K562 (cell line): ENCODE results near the gene FBXO17. TPM values are rescaled to one million over a fixed set of nuclear protein-coding genes. Genes with fewer than 3 reads are reported as not detected.
A peak's percentile ranks its signal among the peaks of the same experiment; 100 is the strongest.

ENCODE experiments used
- CEBPG ChIP-seq, 3 experiments: fragments of 200-800 bp in 1 of 3; sonication (Bioruptor generic) in 1 of 3; sonication (generic) in 1 of 3; formaldehyde crosslinking in 1 of 3; IDR thresholded peaks in 2 of 3; conservative IDR thresholded peaks in 1 of 3; 2 replicates each; pipeline versions ENCODE4 v1.6.1 to v1.8.0; 2016 to 2022; ENCODE audit warnings: missing compliant biosample characterization in 2 of 3, missing genetic modification characterization in 2 of 3, mild to moderate bottlenecking in 1 of 3, missing genetic modification reagents in 1 of 3
- CHCHD3 ChIP-seq: fragments of 250-450 bp; sonication (Bioruptor Pico); IDR thresholded peaks from 2 replicates; pipeline ENCODE4 v2.1.2; 2022; ENCODE audit warnings: mild to moderate bottlenecking
- COPS2 ChIP-seq: fragments of 450-650 bp; conservative IDR thresholded peaks from 2 replicates; pipeline ENCODE4 v1.6.1; 2016; ENCODE audit warnings: mild to moderate bottlenecking, moderate library complexity
- CREBBP ChIP-seq: IDR thresholded peaks from one replicate; pipeline ENCODE4 v1.6.1; 2012; ENCODE audit warnings: low read depth, mild to moderate bottlenecking, control low read depth, inconsistent platforms, low read length
- E2F6 ChIP-seq, 2 experiments: IDR thresholded peaks; 2 replicates each; pipeline ENCODE4 v1.6.1; 2011; ENCODE audit warnings: borderline replicate concordance in 1 of 2, control low read depth in 1 of 2, low read depth in 1 of 2, low read length in 1 of 2, mild to moderate bottlenecking in 1 of 2, mixed read lengths in 1 of 2, moderate library complexity in 1 of 2; ENCODE audit not compliant: insufficient read depth in 1 of 2, insufficient read length in 1 of 2, poor library complexity in 1 of 2, severe bottlenecking in 1 of 2; ENCODE audit errors: extremely low read depth in 1 of 2
- FOS ChIP-seq: IDR thresholded peaks from 3 replicates; pipeline ENCODE4 v1.6.1; 2011; ENCODE audit not compliant: insufficient read length; ENCODE audit errors: extremely low read depth
- HDAC6 ChIP-seq: IDR thresholded peaks from 2 replicates; pipeline ENCODE4 v1.6.1; 2012; ENCODE audit warnings: low read depth, mild to moderate bottlenecking, control low read depth, inconsistent platforms, low read length, moderate library complexity
- ILK ChIP-seq: fragments of 450-650 bp; IDR thresholded peaks from 2 replicates; pipeline ENCODE4 v1.6.1; 2016; ENCODE audit warnings: missing genetic modification characterization, low read depth, mild to moderate bottlenecking, missing compliant biosample characterization, moderate library complexity, borderline replicate concordance
- IRF2 ChIP-seq: sonication (generic); formaldehyde crosslinking; IDR thresholded peaks from 2 replicates; pipeline ENCODE4 v1.8.1; 2022; ENCODE audit warnings: mild to moderate bottlenecking, missing genetic modification reagents
- RB1 ChIP-seq: fragments of 450-650 bp; IDR thresholded peaks from 2 replicates; pipeline ENCODE4 v1.6.1; 2017; ENCODE audit warnings: low read depth, mild to moderate bottlenecking
- RFX1 ChIP-seq: fragments of 450-650 bp; IDR thresholded peaks from 2 replicates; pipeline ENCODE4 v1.6.1; 2016; ENCODE audit warnings: mild to moderate bottlenecking, moderate library complexity
- RFX5 ChIP-seq: IDR thresholded peaks from 2 replicates; pipeline ENCODE4 v1.6.1; 2011; ENCODE audit warnings: low read depth, mild to moderate bottlenecking, improper control_type of control experiment, low read length
- SIN3B ChIP-seq: fragments of 450-650 bp; IDR thresholded peaks from 2 replicates; pipeline ENCODE4 v1.6.1; 2017; ENCODE audit warnings: low read depth, mild to moderate bottlenecking, moderate library complexity
- SIX5 ChIP-seq, 2 experiments: IDR thresholded peaks; 2 replicates each; pipeline ENCODE4 v1.6.1; 2011; ENCODE audit warnings: low read length in 2 of 2, borderline replicate concordance in 1 of 2, low read depth in 1 of 2, mild to moderate bottlenecking in 1 of 2, moderate library complexity in 1 of 2; ENCODE audit not compliant: insufficient read depth in 1 of 2
- TAL1 ChIP-seq: fragments of 450-650 bp; IDR thresholded peaks from 2 replicates; pipeline ENCODE4 v1.6.1; 2016; ENCODE audit warnings: mild to moderate bottlenecking
- ZBTB7A ChIP-seq: IDR thresholded peaks from 2 replicates; pipeline ENCODE4 v1.6.1; 2011; ENCODE audit warnings: low read depth, mild to moderate bottlenecking, low read length, moderate library complexity, borderline replicate concordance; ENCODE audit not compliant: control insufficient read depth
- ZNF184 ChIP-seq: sonication (generic); formaldehyde crosslinking; IDR thresholded peaks from 2 replicates; pipeline ENCODE4 v1.5.0; 2020; ENCODE audit warnings: missing genetic modification reagents
- ZNF354B ChIP-seq: fragments of 250-450 bp; sonication (Bioruptor Pico); IDR thresholded peaks from 2 replicates; pipeline ENCODE4 v1.4.0; 2020
- ZNF707 ChIP-seq: fragments of 250-450 bp; sonication (Bioruptor Pico); conservative IDR thresholded peaks from 2 replicates; pipeline ENCODE4 v1.8.0; 2022; ENCODE audit warnings: inconsistent platforms, mild to moderate bottlenecking, moderate library complexity
- polyA plus RNA-seq, 8 experiments: library from polyadenylated mRNA; depleted of rRNA in 4 of 8; stranded (reverse) in 5 of 8; unstranded in 3 of 8; fragments of >200 nt; fragmentation: Nextera tagmentation in 2 of 8; fragmentation: Illumina TruSeq in 1 of 8; extraction: Ambion mirVana in 2 of 8; extraction: Trizol in 1 of 8; gene quantifications; 2 replicates each; pipeline versions ENCODE4 v1.2.1 to v1.2.3, GENCODE V29; 2011 to 2014; ENCODE audit warnings: inconsistent platforms in 1 of 8, missing spikeins in 1 of 8
- total RNA-seq, 7 experiments: library from RNA; depleted of rRNA in 6 of 7; stranded (reverse); fragments of >200 nt in 6 of 7; fragmentation: Illumina TruSeq in 2 of 7; extraction: Trizol in 2 of 7; gene quantifications; 2 replicates each; pipeline versions ENCODE4 v1.2.1 to v1.2.3, GENCODE V29; 2011 to 2021; ENCODE audit warnings: low replicate concordance in 1 of 7
- TF ChIP-seq, protein P1 (sequence below): fragments of 450-650 bp; IDR thresholded peaks from 2 replicates; pipeline ENCODE4 v1.7.0; 2016; ENCODE audit warnings: borderline replicate concordance
- TF ChIP-seq, protein P2 (sequence below): fragments of 250-450 bp; sonication (Bioruptor Pico); IDR thresholded peaks from 2 replicates; pipeline ENCODE4 v1.8.0; 2022; ENCODE audit warnings: inconsistent platforms, mild to moderate bottlenecking, moderate library complexity, borderline replicate concordance

The FBXO17 gene
- total and polyA plus RNA-seq, 9 of the 15 experiments (the other 6 are each of a cell fraction or from before 2014, with no cell fraction given), result 4.1 to 27.1 (median 19.0) TPM

- TF ChIP-seq, protein P1, sequence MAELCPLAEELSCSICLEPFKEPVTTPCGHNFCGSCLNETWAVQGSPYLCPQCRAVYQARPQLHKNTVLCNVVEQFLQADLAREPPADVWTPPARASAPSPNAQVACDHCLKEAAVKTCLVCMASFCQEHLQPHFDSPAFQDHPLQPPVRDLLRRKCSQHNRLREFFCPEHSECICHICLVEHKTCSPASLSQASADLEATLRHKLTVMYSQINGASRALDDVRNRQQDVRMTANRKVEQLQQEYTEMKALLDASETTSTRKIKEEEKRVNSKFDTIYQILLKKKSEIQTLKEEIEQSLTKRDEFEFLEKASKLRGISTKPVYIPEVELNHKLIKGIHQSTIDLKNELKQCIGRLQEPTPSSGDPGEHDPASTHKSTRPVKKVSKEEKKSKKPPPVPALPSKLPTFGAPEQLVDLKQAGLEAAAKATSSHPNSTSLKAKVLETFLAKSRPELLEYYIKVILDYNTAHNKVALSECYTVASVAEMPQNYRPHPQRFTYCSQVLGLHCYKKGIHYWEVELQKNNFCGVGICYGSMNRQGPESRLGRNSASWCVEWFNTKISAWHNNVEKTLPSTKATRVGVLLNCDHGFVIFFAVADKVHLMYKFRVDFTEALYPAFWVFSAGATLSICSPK, result no peak
- TF ChIP-seq E2F6 (IDR thresholded peaks at IDR 0.05; ENCODE audit: borderline replicate concordance in 1 of 2, extremely low read depth in 1 of 2, insufficient read depth in 1 of 2, insufficient read length in 1 of 2, low read depth in 1 of 2, low read length in 1 of 2, poor library complexity in 1 of 2, severe bottlenecking in 1 of 2) (no peak), ZNF707 (CRISPR knock-in tag) (peak; percentile 72; the same call in 1 of the 2 replicates), COPS2 (no peak), FOS (no peak), CHCHD3 (CRISPR knock-in tag) (no peak), ZNF354B (0 out of 2 replicates have a peak, but pooled peaks have one; percentile 42), SIX5 (IDR thresholded peaks at IDR 0.05; ENCODE audit: borderline replicate concordance in 1 of 2, insufficient read depth in 1 of 2, low read depth in 1 of 2, low read length in 2 of 2) (peak; percentile 12 to 28; a peak in 1 of 4 replicates), RFX1 (no peak), RB1 (peak; percentile 94), CREBBP (no peak), IRF2 (CRISPR knock-in tag) (no peak), ZNF184 (CRISPR knock-in tag) (no peak), ZBTB7A (peak; percentile 68; the same call in 1 of the 2 replicates), TAL1 (no peak), CEBPG (CRISPR knock-in tag; IDR thresholded peaks at IDR 0.05) (no peak), CEBPG (tag; conservative IDR thresholded peaks at IDR 0.05 in 1 of 2, IDR thresholded peaks at IDR 0.05 in 1 of 2) (peak in 1 of 2 experiments; percentile 25; a peak in 1 of 4 replicates), SIN3B (peak; percentile 88), RFX5 (no peak), ILK (tag) (no peak), HDAC6 (no peak)
- TF ChIP-seq, protein P2, sequence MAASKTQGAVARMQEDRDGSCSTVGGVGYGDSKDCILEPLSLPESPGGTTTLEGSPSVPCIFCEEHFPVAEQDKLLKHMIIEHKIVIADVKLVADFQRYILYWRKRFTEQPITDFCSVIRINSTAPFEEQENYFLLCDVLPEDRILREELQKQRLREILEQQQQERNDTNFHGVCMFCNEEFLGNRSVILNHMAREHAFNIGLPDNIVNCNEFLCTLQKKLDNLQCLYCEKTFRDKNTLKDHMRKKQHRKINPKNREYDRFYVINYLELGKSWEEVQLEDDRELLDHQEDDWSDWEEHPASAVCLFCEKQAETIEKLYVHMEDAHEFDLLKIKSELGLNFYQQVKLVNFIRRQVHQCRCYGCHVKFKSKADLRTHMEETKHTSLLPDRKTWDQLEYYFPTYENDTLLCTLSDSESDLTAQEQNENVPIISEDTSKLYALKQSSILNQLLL (CRISPR knock-in tag), result no peak
Measured at GRCh38 chr19:38929929-38930775, 45.4 kb downstream of the FBXO17 start, which contains the start of gene SARS2 (continued).
